DOHH2 (cell line): ENCODE measurements around the gene SPINDOC.

Experiments used
- H3F3A ChIP-seq: fragments of 200-600 bp; sonication (generic), shearing (Covaris generic); 2 replicates; pipeline ENCODE4 v1.6.0; 2016; ENCODE audit warnings: antibody characterized with exemption, mild to moderate bottlenecking; ENCODE audit not compliant: control insufficient read depth, insufficient read depth
- H3K27ac ChIP-seq: fragments of 200-600 bp; sonication (generic); 2 replicates; pipeline ENCODE4 v1.5.1; 2014; ENCODE audit warnings: low read depth, mild to moderate bottlenecking, low read length, moderate library complexity
- H3K27me3 ChIP-seq: fragments of 200-600 bp; sonication (generic); 2 replicates; pipeline ENCODE4 v1.6.1; 2014; ENCODE audit warnings: mild to moderate bottlenecking, low read length, mixed read lengths; ENCODE audit not compliant: control insufficient read depth
- H3K36me3 ChIP-seq: fragments of 200-600 bp; sonication (generic); 2 replicates; pipeline ENCODE4 v1.6.1; 2014; ENCODE audit warnings: mild to moderate bottlenecking, low read length, moderate library complexity, mixed read lengths; ENCODE audit not compliant: control insufficient read depth
- H3K4me1 ChIP-seq: fragments of 200-600 bp; sonication (generic); 2 replicates; pipeline ENCODE4 v1.6.1; 2014; ENCODE audit warnings: mild to moderate bottlenecking, low read length, mixed read lengths; ENCODE audit not compliant: control insufficient read depth
- H3K4me2 ChIP-seq: fragments of 200-600 bp; sonication (generic); 2 replicates; pipeline ENCODE4 v1.6.0; 2014; ENCODE audit warnings: mild to moderate bottlenecking, low read length, moderate library complexity
- H3K4me3 ChIP-seq: fragments of 200-600 bp; sonication (generic); 2 replicates; pipeline ENCODE4 v1.5.1; 2014; ENCODE audit warnings: mild to moderate bottlenecking, low read length, mixed read lengths
- H3K79me2 ChIP-seq: fragments of 200-600 bp; sonication (generic); 2 replicates; pipeline ENCODE4 v1.6.1; 2014; ENCODE audit warnings: mild to moderate bottlenecking, low read length, mixed read lengths; ENCODE audit not compliant: control insufficient read depth
- H3K9me2 ChIP-seq: fragments of 200-600 bp; sonication (generic); replicated peaks from 2 replicates; pipeline ENCODE4 v1.6.1; 2014; ENCODE audit warnings: mild to moderate bottlenecking, low read length, mixed read lengths; ENCODE audit not compliant: control insufficient read depth
- H3K9me3 ChIP-seq: fragments of 200-600 bp; sonication (generic); 2 replicates; pipeline ENCODE4 v1.6.1; 2014; ENCODE audit warnings: antibody characterized with exemption, low read length, mixed read lengths; ENCODE audit not compliant: control insufficient read depth, insufficient read depth
- H4K20me1 ChIP-seq: fragments of 200-600 bp; sonication (generic); 2 replicates; pipeline ENCODE4 v1.6.0; 2014; ENCODE audit warnings: low read depth, mild to moderate bottlenecking, antibody characterized with exemption, low read length, moderate library complexity; ENCODE audit not compliant: control insufficient read depth, insufficient read depth
- CTCF ChIP-seq: fragments of 200-600 bp; sonication (generic); IDR thresholded peaks from one replicate; pipeline ENCODE4 v1.5.1; 2014; ENCODE audit warnings: antibody characterized with exemption, mild to moderate bottlenecking, low read depth, low read length; ENCODE audit not compliant: poor library complexity, severe bottlenecking
- EZH2phosphoT487 ChIP-seq: fragments of 200-600 bp; sonication (generic); IDR thresholded peaks from 2 replicates; pipeline ENCODE4 v1.6.1; 2017; ENCODE audit warnings: borderline replicate concordance, mild to moderate bottlenecking, antibody characterized with exemption, low read length, moderate library complexity, mixed read lengths

The SPINDOC gene

DNA sequence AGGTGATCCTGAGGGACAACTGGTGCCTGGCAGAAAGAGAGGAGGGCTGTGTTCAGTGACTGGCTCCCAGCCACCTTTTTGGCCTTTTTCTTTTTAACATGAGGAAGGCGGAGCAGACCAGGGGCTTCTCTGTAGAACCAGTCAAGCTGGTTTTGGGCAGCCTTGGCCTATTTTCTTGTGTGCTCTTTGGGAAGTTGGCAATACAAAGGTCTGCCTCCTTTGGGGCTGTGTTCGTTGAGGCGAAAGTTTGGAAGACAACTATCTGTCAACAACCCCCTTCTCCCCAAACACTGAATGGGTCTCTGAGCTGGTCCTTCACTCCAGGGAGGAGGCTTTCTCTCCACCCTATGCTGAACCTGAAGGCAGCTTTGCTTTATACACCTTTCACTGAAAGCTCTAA is 34.1 kb downstream of the SPINDOC start:
- Histone ChIP-seq H3K27ac (no peak overlapping the region), H3K4me2 (no peak overlapping the region), H3K4me3 (no peak overlapping the region), H3K79me2 (peaks cover 93% of the 10 kb centered on the region), H3F3A (no peaks in the 10 kb centered on the region), H3K9me2 (no peaks in the 10 kb centered on the region), H3K27me3 (no peaks in the 10 kb centered on the region), H3K4me1 (peaks cover 7% of the 10 kb centered on the region), H3K9me3 (no peaks in the 10 kb centered on the region), H4K20me1 (peaks cover 24% of the 10 kb centered on the region), H3K36me3 (peaks cover 59% of the 10 kb centered on the region)
- TF ChIP-seq CTCF (no peak), EZH2phosphoT487 (no peak)

GRCh38 chr11:63849691-63850090 is 36.4 kb downstream of the SPINDOC start:
- no peaks in the 10 kb centered on the region for H3K27me3 ChIP-seq
- no peak for TF ChIP-seq CTCF
- TF ChIP-seq EZH2phosphoT487, result no peak
- no peak overlapping the region for H3K4me2 ChIP-seq
- no peaks in the 10 kb centered on the region for H3K9me2 ChIP-seq
- H3K79me2 ChIP-seq, result peaks cover 92% of the 10 kb centered on the region
- H3F3A ChIP-seq, result no peaks in the 10 kb centered on the region
- H3K4me3 ChIP-seq, result no peak overlapping the region
- H3K9me3 ChIP-seq, result no peaks in the 10 kb centered on the region
- peaks cover 39% of the 10 kb centered on the region for H3K36me3 ChIP-seq
- peaks cover 17% of the 10 kb centered on the region for H4K20me1 ChIP-seq
- H3K27ac ChIP-seq, result no peak overlapping the region
- H3K4me1 ChIP-seq, result peaks cover 7% of the 10 kb centered on the region

DNA sequence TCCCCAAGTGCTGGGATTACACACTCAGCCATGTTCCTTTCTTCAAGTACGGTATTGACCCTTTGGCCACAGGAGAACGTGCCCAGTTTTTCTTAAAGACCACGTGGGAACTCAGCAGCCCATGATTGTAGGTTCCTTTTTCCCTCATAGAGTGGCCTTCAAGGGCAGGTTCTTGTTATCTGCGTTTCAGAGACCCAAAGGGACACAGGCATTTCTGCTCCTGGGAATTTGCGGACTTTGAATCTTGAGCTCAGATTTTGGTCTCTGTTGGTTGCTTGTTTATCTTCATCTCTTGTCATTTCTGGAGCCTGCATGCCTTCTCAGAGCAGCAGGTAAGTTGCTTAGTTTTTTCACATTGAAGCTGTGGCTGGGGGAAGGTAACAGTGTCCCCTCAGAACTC is 37.7 kb downstream of the SPINDOC start:
- Histone ChIP-seq H3K27me3 (no peaks in the 10 kb centered on the region), H3K4me3 (no peak overlapping the region), H3K9me3 (no peaks in the 10 kb centered on the region), H3K36me3 (peaks cover 31% of the 10 kb centered on the region), H3K9me2 (no peaks in the 10 kb centered on the region), H3K27ac (no peak overlapping the region), H4K20me1 (peaks cover 11% of the 10 kb centered on the region), H3K79me2 (peaks cover 91% of the 10 kb centered on the region), H3K4me1 (peaks cover 7% of the 10 kb centered on the region), H3F3A (no peaks in the 10 kb centered on the region), H3K4me2 (no peak overlapping the region)
- TF ChIP-seq EZH2phosphoT487 (no peak), CTCF (no peak)

DNA sequence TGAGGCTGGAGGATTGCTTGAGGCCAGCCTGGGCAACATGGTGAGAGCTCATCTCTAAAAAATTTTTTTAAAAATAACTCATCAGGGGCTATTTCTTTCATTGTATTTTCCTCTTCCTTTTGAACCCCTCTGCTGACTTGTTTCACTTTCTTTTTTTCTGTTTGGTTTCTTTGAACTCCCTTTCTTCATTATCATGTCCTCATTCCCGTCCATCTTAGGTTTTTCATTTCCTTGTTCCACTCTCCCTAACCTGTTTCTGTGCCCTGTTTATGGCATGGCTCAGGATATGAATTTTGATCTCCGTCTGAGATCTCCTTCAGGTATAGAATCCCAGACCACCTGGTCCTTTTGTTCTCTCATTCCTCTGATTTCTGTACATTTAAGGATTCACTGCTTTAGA is 38.1 kb downstream of the SPINDOC start:
- Histone ChIP-seq H4K20me1 (peaks cover 11% of the 10 kb centered on the region), H3K27ac (no peak overlapping the region), H3K27me3 (no peaks in the 10 kb centered on the region), H3K36me3 (peaks cover 30% of the 10 kb centered on the region), H3K4me1 (peaks cover 7% of the 10 kb centered on the region), H3K4me2 (no peak overlapping the region), H3F3A (no peaks in the 10 kb centered on the region), H3K9me2 (no peaks in the 10 kb centered on the region), H3K79me2 (peaks cover 90% of the 10 kb centered on the region), H3K4me3 (no peak overlapping the region), H3K9me3 (no peaks in the 10 kb centered on the region)
- TF ChIP-seq EZH2phosphoT487 (no peak), CTCF (no peak)
